ENCODE results near the gene ZFPM1.

DNA sequence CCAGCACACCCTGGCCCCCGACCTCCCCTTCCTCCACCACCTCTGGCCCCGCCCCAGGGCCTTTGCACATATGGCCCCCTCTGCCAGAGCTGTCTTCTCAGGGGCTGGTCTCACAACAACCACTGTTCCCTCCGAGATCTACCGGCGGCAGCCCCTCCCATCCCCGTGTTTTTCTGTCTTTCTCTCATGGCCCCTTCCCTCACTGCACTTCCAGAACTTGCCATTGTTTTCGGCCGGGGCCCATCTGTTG, 30.2 kb downstream of the ZFPM1 start:
- TF ChIP-seq, protein P1, sequence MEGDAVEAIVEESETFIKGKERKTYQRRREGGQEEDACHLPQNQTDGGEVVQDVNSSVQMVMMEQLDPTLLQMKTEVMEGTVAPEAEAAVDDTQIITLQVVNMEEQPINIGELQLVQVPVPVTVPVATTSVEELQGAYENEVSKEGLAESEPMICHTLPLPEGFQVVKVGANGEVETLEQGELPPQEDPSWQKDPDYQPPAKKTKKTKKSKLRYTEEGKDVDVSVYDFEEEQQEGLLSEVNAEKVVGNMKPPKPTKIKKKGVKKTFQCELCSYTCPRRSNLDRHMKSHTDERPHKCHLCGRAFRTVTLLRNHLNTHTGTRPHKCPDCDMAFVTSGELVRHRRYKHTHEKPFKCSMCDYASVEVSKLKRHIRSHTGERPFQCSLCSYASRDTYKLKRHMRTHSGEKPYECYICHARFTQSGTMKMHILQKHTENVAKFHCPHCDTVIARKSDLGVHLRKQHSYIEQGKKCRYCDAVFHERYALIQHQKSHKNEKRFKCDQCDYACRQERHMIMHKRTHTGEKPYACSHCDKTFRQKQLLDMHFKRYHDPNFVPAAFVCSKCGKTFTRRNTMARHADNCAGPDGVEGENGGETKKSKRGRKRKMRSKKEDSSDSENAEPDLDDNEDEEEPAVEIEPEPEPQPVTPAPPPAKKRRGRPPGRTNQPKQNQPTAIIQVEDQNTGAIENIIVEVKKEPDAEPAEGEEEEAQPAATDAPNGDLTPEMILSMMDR (IDR thresholded peaks at IDR 0.05), result no peak
- TF ChIP-seq ZFX (IDR thresholded peaks at IDR 0.05; ENCODE audit: borderline replicate concordance), result no peak

All from 22Rv1 (cell line).